NK-92 treated with Interleukin-12 subunit alpha and Interleukin-12 subunit beta, amount 100 ng/mL, for 24 hours (cell line): ENCODE data around the gene TEX48.

ENCODE experiments used
- DNase-seq: peaks from one replicate; lab custom pipeline; 2025; lab: John Stamatoyannopoulos, UW

TEX48 gene

DNA sequence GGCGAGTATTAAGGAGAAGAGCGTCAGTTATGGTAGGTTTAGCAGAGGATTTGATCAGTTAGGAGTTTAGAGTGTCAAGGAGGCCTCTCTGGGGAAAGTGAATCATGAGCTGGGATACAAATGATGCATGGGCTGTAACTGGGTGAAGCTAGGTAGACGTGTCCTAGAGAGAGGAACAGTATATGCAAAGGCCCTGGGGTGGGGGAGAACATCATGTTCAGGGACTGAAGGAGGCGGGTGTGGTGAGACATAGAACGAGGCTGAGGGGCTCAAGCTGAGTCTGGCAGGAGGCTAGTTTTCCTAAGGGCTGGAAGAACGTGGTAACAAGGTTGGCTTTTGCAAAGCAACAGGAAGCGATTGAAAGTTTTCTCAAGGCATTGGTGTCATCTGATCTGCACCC, 60.4 kb downstream of the TEX48 start:
- DNase-seq, result no peak

GRCh38 chr9:114619191-114619761, 62.7 kb downstream of the TEX48 start:
- DNase-seq, result no peak

GRCh38 chr9:114616684-114617520, 65.1 kb downstream of the TEX48 start:
- no peak for DNase-seq
